ENCODE results near the gene CABP5.

- peak; percentile 13; the same call in 1 of the 2 replicates for TF ChIP-seq CTCF (IDR thresholded peaks at IDR 0.05)
- no peak for TF ChIP-seq ZFX (IDR thresholded peaks at IDR 0.05; ENCODE audit: borderline replicate concordance)
Measured at GRCh38 chr19:48061401-48062344, 17.8 kb upstream of the CABP5 start.
